GOT3 (cell line): ENCODE measurements around the gene GAL3ST1.

Source experiments
- DNase-seq: peaks from one replicate; lab custom pipeline; 2025; ENCODE audit warnings: mixed read lengths; lab: John Stamatoyannopoulos, UW

GAL3ST1 gene

GRCh38 chr22:30531651-30532608 lies 42.5 kb downstream of the GAL3ST1 start:
- no peak for DNase-seq

- DNase-seq = no peak
Observed at GRCh38 chr22:30526656-30527055, 47.8 kb downstream of the GAL3ST1 start.

GRCh38 chr22:30523646-30524489 lies 50.6 kb downstream of the GAL3ST1 start:
- no peak for DNase-seq

DNA sequence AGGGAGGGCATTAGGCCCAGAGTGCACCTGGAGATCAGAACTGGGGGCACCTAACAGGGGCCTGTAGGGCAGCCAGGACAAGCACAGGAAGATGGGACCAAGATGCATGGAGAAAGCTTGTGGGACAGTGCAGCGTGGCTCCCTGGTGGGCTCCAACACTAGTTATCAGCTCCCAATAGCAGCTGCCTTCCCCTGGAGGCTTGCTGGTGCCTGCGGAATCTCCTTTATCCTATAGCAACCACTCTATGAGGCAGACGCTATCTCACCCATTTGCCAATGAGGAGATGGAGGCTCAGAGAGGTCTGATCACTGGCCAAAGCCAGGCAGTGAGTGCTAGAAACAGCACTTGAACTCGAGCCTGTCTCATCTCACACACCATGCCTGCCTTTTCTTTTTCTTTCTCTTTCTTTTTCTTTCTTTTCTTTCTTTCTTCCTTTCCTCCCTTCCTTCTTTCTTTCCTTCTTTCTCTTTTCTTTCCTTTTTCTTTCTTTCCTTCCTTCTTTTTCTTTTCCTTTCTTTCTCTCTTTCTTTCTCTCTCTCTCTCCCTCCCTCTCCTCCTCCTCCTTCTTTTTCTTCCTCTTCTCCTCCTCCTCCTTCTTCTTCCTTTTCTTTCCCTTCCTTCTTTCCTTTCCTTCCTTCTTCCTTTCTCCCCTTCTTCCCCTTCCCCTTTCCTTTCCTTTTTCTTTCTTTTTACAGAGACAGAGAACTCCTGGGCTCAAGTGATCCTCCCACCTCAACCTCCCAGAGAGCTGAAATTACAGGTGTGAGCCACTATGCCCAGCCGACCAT lies 52.9 kb downstream of the GAL3ST1 start:
- DNase-seq = no peak

GRCh38 chr22:30519842-30520425 lies 54.5 kb downstream of the GAL3ST1 start:
- no peak for DNase-seq

GRCh38 chr22:30516731-30517130 lies 57.7 kb downstream of the GAL3ST1 start:
- no peak for DNase-seq

GRCh38 chr22:30516273-30516672 lies 58.2 kb downstream of the GAL3ST1 start:
- DNase-seq = no peak

GRCh38 chr22:30514252-30514651 lies 60.2 kb downstream of the GAL3ST1 start:
- no peak for DNase-seq

GRCh38 chr22:30513462-30513861 lies 61.0 kb downstream of the GAL3ST1 start:
- no peak for DNase-seq

- no peak for DNase-seq
Observed at GRCh38 chr22:30511911-30512310, 62.6 kb downstream of the GAL3ST1 start.

DNA sequence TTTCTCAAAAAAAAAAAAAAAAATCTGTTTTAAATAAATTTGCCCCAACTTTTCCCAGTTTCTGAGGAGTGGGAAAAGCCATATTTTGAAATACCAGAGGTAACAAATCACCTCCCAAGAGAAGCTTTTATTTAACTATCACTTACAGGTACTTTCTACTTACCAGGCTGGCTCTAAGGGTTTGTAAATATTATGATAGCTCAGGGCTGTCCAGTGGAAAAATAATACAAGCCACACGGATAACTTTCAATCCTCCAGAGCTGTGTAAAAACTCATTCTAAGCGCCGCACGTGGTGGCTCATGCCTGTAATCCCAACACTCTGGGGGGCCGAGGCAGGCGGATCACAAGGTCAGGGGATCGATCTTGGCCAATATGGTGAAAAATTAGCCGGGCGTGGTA lies 63.4 kb downstream of the GAL3ST1 start:
- no peak for DNase-seq

GRCh38 chr22:30508216-30508615 lies 66.2 kb downstream of the GAL3ST1 start:
- no peak for DNase-seq

GRCh38 chr22:30507670-30508069 lies 66.8 kb downstream of the GAL3ST1 start:
- DNase-seq = no peak

GRCh38 chr22:30506507-30506968 lies 67.9 kb downstream of the GAL3ST1 start:
- DNase-seq = no peak
